ENCODE results near the gene APP. TPM values are rescaled to one million over a fixed set of nuclear protein-coding genes. Genes with fewer than 3 reads are reported as not detected.
"Not testable (repeated sequence)": the region's sequence is repeated elsewhere in the genome, so short reads cannot be mapped to it uniquely, and the experiment has no call there.

APP gene
- total RNA-seq, 2 experiments from 2014 or later, result 18.8 to 19.4 TPM

DNA sequence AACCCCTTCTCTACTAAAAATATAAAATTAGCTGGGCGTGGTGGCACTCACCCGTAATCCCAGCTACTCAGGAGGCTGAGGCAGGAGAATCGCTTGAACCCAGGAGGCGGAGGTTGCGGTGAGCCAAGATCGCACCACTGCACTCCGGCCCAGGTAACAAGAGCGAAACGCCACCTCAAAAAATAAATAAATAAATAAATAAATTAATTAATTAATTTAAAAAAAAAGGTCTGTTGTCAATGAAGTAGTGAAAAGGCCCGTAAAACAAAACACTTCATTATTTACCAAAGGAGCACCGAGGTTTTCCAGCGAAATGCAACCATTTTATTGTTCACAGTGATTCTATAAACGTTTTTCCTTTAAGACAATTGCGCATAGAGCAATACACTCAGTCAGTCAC lies 39.5 kb downstream of the APP start:
- H3K9me3 Mint-ChIP-seq; H3K27ac Mint-ChIP-seq; H3K4me1 Mint-ChIP-seq; ATAC-seq (ENCODE audit: low read depth); DNase-seq; H3K4me3 Mint-ChIP-seq; H3K36me3 Mint-ChIP-seq; H3K27me3 Mint-ChIP-seq; POLR2A ChIA-PET: not testable (repeated sequence)

DNA sequence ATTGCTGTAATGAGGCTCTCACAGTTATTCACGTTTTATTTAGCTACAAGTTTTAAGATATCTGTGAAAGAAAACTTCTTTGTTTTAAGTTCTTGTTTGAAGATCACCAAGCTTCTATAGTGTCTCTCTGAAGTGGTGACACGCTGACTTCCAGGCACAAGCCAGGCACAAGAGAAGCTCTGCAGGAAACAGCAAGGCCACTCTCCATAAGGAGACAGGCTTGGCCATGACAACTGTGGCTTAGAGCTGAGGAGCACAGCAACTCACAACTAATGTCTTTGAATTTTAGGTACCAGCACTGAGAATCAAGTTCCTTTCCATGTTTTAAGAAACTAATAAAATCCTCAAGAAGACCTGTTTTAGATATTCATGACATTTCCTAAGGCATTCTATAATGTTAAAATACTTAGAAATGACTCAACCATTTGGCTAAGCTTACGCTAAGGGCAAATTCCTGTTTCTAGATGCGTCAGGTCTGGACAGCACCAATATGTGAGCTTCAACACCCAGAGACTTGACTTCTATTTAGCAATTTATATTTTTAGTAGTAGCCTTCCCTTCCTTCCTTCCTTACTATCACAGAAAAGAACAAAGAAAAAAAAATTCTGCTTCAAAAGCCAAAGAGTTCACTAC lies 40.2 kb downstream of the APP start:
- Mint-ChIP-seq H3K27ac (no peak overlapping the region), H3K9me3 (no peaks in the 10 kb centered on the region), H3K4me1 (peaks cover 4% of the 10 kb centered on the region), H3K4me3 (no peak overlapping the region), H3K27me3 (no peaks in the 10 kb centered on the region), H3K36me3 (peaks cover 2% of the 10 kb centered on the region)
- no peak for DNase-seq
- POLR2A ChIA-PET, result no interaction called here
- ATAC-seq (ENCODE audit: low read depth), result no peak

DNA sequence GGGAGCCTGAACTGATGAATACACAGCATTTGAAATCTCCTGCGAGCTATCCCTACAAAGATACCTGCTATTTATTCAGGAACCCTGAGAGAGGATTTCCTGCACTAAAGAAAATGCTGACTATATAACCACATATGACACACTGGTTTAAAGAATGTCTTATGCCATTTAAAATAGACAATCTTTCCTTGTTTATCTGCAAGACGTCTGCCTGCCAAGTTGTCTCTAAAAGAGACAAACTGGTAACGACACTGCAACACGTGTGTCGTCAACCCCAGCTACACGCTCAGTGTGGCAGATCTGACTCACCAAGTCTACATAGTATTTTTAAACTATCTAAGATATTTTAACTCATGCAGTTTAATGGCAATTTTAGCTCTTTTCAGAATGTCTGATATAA lies 42.7 kb downstream of the APP start:
- POLR2A ChIA-PET, result no interaction called here
- peaks cover 3% of the 10 kb centered on the region for H3K4me1 Mint-ChIP-seq
- no peaks in the 10 kb centered on the region for H3K27me3 Mint-ChIP-seq
- no peak for ATAC-seq (ENCODE audit: low read depth)
- H3K27ac Mint-ChIP-seq, result no peak overlapping the region
- no peaks in the 10 kb centered on the region for H3K9me3 Mint-ChIP-seq
- no peak overlapping the region for H3K4me3 Mint-ChIP-seq
- H3K36me3 Mint-ChIP-seq, result peaks cover 2% of the 10 kb centered on the region
- DNase-seq, result no peak

DNA sequence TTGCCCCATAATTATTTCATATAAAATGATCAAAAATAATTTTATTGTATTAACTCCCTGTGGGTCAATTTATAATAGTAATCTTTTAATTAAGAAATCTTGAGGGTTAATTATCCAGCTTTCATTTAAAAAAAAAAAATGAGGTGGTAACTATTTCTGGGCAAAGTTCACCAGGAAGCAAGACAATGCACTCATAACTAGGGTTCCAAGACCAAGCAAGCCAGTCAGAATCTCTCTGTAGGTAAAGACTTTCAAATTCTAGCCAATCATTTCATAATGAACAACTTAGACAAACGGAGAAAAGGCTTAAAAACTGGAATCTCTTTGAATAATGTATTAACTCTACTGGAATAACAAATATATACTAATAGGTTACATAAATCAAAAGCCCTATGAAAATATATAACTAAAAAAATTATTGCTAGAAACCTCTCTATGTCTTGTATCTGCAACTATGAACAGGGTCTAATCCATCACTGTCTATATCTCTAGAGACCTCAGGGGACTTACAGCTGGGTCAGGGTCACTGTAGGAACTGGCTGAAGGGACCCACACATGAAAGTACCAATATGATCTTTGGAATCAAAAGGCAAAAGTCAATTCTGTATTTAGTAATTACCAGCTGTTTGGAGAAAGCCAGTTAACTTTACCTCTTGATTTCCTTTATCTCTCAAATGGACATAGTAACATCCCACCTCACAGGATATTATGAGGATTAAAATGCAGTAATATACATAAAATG lies 43.3 kb downstream of the APP start:
- no peak for ATAC-seq (ENCODE audit: low read depth)
- no peak overlapping the region for H3K27ac Mint-ChIP-seq

DNA sequence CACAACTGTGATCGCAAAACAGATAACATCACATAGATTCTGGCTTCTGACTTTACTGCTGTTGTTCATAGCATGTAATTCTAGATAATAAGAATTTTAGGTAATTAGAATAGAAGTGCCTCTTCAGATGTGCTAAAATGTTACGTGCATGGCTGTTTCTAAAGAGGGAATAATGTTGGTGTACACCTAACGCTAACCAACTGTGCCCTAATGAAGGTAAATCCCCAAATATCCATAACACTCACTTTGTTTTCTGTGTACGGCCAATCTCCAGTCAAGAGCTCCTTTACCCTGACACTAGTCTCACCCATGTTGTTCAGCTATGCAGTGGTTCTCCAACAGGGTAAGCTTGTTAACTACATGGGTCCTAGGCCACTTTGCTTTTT lies 44.4 kb downstream of the APP start:
- Mint-ChIP-seq H3K27ac (no peak overlapping the region), H3K4me1 (peaks cover 3% of the 10 kb centered on the region), H3K36me3 (peaks cover 2% of the 10 kb centered on the region), H3K27me3 (no peaks in the 10 kb centered on the region), H3K4me3 (no peak overlapping the region), H3K9me3 (no peaks in the 10 kb centered on the region)
- DNase-seq, result no peak
- no peak for ATAC-seq (ENCODE audit: low read depth)
- POLR2A ChIA-PET, result no interaction called here

More for the DNA sequence above, 43.3 kb downstream of the APP start:
- DNase-seq, result no peak
- Mint-ChIP-seq H3K4me3 (no peak overlapping the region), H3K4me1 (peaks cover 3% of the 10 kb centered on the region), H3K9me3 (no peaks in the 10 kb centered on the region), H3K27me3 (no peaks in the 10 kb centered on the region), H3K36me3 (peaks cover 2% of the 10 kb centered on the region)
- POLR2A ChIA-PET, result no interaction called here

DNA sequence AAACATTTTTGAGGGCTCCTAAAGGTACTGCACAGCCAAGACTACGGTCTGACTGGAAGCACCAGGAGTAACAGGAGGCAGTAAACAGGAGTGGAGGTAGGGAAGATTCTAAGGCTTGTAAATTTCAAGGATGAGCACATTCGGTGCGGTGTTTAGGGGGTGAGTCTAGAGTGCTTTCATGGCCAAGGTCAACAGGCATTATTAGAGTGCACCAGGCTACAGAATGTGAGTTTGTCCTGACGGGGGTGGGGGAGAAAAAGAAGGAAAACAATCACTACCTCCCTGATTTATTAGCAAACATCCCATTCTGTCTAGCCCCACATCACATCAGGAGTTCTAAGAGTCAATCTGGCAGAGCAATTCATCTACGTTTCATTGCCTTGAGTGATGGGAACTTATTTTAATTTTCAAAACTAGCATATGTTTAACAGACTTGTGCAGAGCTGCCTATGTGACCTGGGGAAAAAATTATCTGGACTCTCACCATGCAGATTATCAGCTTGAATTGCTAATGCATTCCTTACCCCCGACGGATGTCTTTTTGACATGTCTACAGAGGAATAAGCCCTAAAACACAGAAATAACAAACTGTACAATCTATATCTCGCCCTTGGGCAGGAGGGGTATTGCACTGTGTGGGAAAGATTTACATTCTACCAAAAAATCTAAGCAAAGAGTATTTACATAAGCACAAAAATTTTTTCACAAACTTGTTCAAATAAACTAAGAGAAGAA lies 45.0 kb downstream of the APP start:
- no peak overlapping the region for H3K27ac Mint-ChIP-seq
- peaks cover 3% of the 10 kb centered on the region for H3K4me1 Mint-ChIP-seq
- ATAC-seq (ENCODE audit: low read depth), result no peak
- no peak overlapping the region for H3K4me3 Mint-ChIP-seq
- POLR2A ChIA-PET, result no interaction called here
- peaks cover 2% of the 10 kb centered on the region for H3K36me3 Mint-ChIP-seq
- no peak for DNase-seq
- no peaks in the 10 kb centered on the region for H3K9me3 Mint-ChIP-seq
- H3K27me3 Mint-ChIP-seq, result no peaks in the 10 kb centered on the region

DNA sequence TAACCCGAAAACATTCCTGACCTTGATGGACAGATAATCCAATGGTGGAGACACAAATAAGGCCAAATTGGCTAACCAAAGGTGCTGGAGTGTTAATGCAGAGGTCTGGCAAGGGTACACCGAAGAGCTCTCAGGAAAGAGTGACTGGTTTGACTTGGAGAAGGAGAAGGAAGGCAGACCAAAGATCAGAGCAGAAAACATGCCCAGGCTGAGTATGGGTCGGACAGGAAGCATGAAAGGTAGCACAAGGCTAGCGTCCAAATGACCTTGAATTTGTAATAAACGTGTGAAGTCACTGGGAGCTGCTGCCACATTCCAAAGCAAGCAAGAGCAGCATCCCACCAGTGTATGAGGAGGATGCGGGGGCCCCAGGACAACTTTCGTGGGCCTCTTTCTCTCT lies 45.7 kb downstream of the APP start:
- ATAC-seq (ENCODE audit: low read depth) (no peak), DNase-seq (no peak)
- H3K9me3 Mint-ChIP-seq, result no peaks in the 10 kb centered on the region
- peaks cover 2% of the 10 kb centered on the region for H3K36me3 Mint-ChIP-seq
- peaks cover 3% of the 10 kb centered on the region for H3K4me1 Mint-ChIP-seq
- POLR2A ChIA-PET, result no interaction called here
- no peak overlapping the region for H3K27ac Mint-ChIP-seq
- H3K27me3 Mint-ChIP-seq, result no peaks in the 10 kb centered on the region
- H3K4me3 Mint-ChIP-seq, result no peak overlapping the region

DNA sequence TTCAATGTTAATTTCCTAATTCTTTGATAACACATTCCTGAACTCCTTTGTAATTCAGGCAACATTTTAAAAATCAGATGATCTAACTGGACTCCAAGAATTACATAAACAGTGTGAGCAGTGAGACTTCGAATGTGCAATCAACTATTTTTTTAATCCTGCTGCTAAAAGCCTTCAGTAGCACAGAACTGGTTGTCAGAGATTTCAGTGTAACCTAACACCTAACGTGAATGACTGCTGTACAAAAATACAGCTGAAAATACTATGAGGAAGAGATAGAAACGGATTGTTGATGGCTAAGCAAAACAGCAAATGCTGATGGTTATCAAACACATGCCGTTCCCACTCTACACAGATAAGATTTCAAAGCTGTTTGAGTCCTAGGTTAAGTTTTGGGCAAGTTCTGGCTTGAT lies 46.1 kb downstream of the APP start:
- peaks cover 3% of the 10 kb centered on the region for H3K4me1 Mint-ChIP-seq
- no peak overlapping the region for H3K27ac Mint-ChIP-seq
- no peak overlapping the region for H3K4me3 Mint-ChIP-seq
- no peak for DNase-seq
- peaks cover 2% of the 10 kb centered on the region for H3K36me3 Mint-ChIP-seq
- no peak for ATAC-seq (ENCODE audit: low read depth)
- H3K27me3 Mint-ChIP-seq, result no peaks in the 10 kb centered on the region
- POLR2A ChIA-PET, result no interaction called here
- H3K9me3 Mint-ChIP-seq, result no peaks in the 10 kb centered on the region

DNA sequence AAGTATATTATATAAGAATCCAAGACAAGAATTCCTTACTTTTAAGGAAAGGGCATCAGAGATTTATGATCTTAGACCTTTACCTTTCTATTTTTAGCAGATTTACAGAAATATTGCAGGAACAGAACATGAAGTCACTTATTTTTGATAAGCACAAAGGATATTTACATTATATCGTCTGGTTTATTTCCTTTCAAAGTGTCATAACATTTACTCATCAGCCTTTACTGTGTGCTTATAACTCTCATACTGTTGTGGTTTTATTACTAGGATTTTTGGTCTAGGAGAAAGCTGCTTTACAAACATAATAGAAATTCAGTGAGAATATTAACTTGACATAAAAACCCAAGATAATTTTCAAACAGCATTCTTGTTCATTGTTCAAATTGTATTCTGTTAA lies 47.6 kb downstream of the APP start:
- POLR2A ChIA-PET, result no interaction called here
- ATAC-seq (ENCODE audit: low read depth), result no peak

DNA sequence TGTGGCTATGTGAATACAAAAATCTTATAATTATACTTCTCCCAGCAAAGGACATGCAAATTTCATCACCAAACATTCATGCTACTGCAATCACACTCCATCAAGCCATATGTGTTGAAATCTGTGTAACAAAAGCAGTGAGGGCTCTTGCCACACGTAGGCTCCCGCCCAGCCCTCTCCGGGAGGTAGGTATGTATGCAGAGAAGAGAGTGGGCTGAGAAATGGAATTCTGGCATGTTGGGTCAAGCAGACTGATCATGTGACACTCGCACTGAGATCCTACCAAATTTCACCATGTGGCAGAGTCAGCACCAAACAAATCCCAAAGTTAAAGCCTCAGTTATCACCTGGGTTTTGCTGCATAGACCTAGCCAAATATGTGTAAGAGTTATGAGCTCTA lies 49.7 kb downstream of the APP start:
- Mint-ChIP-seq H3K27ac (no peak overlapping the region), H3K36me3 (no peaks in the 10 kb centered on the region), H3K4me1 (no peaks in the 10 kb centered on the region), H3K9me3 (no peaks in the 10 kb centered on the region), H3K27me3 (no peaks in the 10 kb centered on the region), H3K4me3 (no peak overlapping the region)
- DNase-seq (no peak), ATAC-seq (ENCODE audit: low read depth) (no peak)
- POLR2A ChIA-PET, result no interaction called here

More for the DNA sequence above, 47.6 kb downstream of the APP start:
- Mint-ChIP-seq H3K36me3 (no peaks in the 10 kb centered on the region), H3K4me1 (peaks cover 3% of the 10 kb centered on the region), H3K27ac (no peak overlapping the region), H3K9me3 (no peaks in the 10 kb centered on the region), H3K4me3 (no peak overlapping the region), H3K27me3 (no peaks in the 10 kb centered on the region)
- no peak for DNase-seq

DNA sequence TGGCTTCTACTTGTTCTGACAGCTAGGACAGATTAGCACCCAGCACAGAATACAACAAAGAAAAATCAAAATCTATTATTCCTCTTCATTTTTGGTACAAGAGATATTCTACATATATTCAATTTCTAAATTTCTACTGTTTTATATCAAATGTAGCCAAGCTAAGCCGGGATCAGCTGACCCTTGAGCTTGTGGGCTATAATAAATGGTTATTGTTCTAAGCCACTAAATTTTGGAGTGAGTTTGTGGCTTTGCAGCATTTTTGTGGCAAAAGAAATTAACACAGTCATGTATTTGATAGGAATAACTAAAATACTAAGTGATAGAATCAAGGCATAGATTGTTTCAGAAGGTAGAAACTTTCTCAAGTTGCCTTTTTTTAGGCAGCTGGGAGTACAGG lies 50.7 kb downstream of the APP start:
- DNase-seq (no peak), ATAC-seq (ENCODE audit: low read depth) (no peak)
- no peak overlapping the region for H3K27ac Mint-ChIP-seq
- H3K9me3 Mint-ChIP-seq, result no peaks in the 10 kb centered on the region
- H3K4me3 Mint-ChIP-seq, result no peak overlapping the region
- no peaks in the 10 kb centered on the region for H3K36me3 Mint-ChIP-seq
- no peaks in the 10 kb centered on the region for H3K27me3 Mint-ChIP-seq
- POLR2A ChIA-PET, result no interaction called here
- H3K4me1 Mint-ChIP-seq, result no peaks in the 10 kb centered on the region

DNA sequence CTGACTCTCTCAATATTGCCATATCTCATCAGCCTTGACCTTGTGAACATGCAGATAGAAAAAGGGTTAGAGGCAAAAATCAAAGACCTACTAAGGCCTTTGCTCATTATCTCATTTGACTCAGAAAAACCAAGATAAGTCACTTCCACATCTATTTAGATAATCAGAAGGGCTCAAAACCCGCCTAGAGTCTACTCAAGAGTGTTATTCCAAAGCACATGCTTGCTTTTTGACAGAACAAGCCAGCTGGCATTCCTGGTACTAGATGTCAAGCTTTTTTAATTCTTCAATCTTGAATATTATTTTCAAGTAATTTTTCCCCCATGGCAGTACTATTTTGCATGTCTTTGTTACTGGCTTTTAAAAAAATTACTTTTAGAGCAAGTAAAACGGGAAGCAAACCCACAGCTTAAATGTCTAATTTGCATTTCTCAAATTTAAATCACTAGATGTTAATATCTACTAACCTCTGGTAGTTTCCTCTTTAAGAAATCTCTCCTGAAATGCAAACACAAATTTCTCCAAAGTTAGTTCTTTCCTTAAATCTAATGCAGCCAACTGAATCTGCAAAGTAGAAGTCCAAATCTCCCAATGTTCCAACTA lies 51.5 kb downstream of the APP start:
- Mint-ChIP-seq H3K9me3 (no peaks in the 10 kb centered on the region), H3K27me3 (no peaks in the 10 kb centered on the region), H3K27ac (no peak overlapping the region), H3K4me3 (no peak overlapping the region), H3K36me3 (peaks cover 3% of the 10 kb centered on the region), H3K4me1 (no peaks in the 10 kb centered on the region)
- POLR2A ChIA-PET, result no interaction called here
- ATAC-seq (ENCODE audit: low read depth) (no peak), DNase-seq (no peak)

DNA sequence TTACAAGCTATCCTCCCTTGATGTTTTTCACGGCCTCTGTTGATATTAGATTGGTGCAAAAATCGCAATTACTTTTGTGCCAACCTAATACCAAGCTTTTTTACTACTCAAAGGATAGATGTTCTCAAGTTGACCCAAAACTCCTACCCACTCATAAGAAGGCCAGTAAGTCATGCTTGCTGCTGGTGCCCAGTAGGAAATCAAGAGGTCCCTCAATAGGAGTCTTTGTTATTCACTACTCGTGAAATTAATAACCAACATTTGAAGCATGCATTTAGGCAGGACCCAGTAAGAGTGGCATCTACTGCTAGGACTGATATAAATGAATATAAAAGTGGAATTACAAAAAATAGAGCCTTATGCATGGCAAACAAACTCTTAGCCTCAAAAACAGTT lies 52.6 kb downstream of the APP start:
- POLR2A ChIA-PET, result no interaction called here

More for the DNA sequence above, 52.6 kb downstream of the APP start:
- no peak for DNase-seq
- peaks cover 5% of the 10 kb centered on the region for H3K36me3 Mint-ChIP-seq
- H3K27me3 Mint-ChIP-seq, result no peaks in the 10 kb centered on the region
- no peak for ATAC-seq (ENCODE audit: low read depth)
- no peak overlapping the region for H3K27ac Mint-ChIP-seq
- peaks cover 2% of the 10 kb centered on the region for H3K9me3 Mint-ChIP-seq
- no peaks in the 10 kb centered on the region for H3K4me1 Mint-ChIP-seq
- no peak overlapping the region for H3K4me3 Mint-ChIP-seq

Data from activated naive CD8-positive, alpha-beta T cell treated with anti-CD3 and anti-CD28 coated beads, Interleukin-2, amount 10 ng/mL, durations not matched to agents 7 days and 5 days (primary cell).